Skeletal muscle satellite cell (primary cell): ENCODE results near the gene SNCG.
"Not testable (repeated sequence)": the region's sequence is repeated elsewhere in the genome, so short reads cannot be mapped to it uniquely, and the experiment has no call there.

ENCODE experiments used
- H3K27me3 ChIP-seq: 2 replicates; pipeline ENCODE4 v1.7.0; 2013; ENCODE audit warnings: low read length; ENCODE audit not compliant: control insufficient read depth, insufficient read depth
- H3K36me3 ChIP-seq: 2 replicates; pipeline ENCODE4 v1.7.0; 2013; ENCODE audit warnings: mild to moderate bottlenecking, control low read depth, low read length; ENCODE audit not compliant: insufficient read depth
- H3K4me1 ChIP-seq: 2 replicates; pipeline ENCODE4 v1.7.0; 2013; ENCODE audit warnings: low read length; ENCODE audit not compliant: control insufficient read depth, insufficient read depth
- H3K4me2 ChIP-seq: 2 replicates; pipeline ENCODE4 v1.7.0; 2013; ENCODE audit warnings: mild to moderate bottlenecking, low read length
- H3K4me3 ChIP-seq: 2 replicates; pipeline ENCODE4 v1.7.0; 2013; ENCODE audit warnings: low read length
- H3K9ac ChIP-seq: 2 replicates; pipeline ENCODE4 v1.7.0; 2013; ENCODE audit warnings: mild to moderate bottlenecking, low read depth, low read length, moderate library complexity
- H3K9me3 ChIP-seq: replicated peaks from 2 replicates; pipeline ENCODE4 v1.7.0; 2013; ENCODE audit warnings: mild to moderate bottlenecking, control low read depth, low read length

SNCG gene

GRCh38 chr10:86946213-86947155 is 11.9 kb upstream of the SNCG start:
- Histone ChIP-seq H3K36me3 (no peaks in the 10 kb centered on the region), H3K9ac (no peak overlapping the region), H3K9me3 (no peaks in the 10 kb centered on the region), H3K4me3 (no peak overlapping the region), H3K27me3 (peaks cover 9% of the 10 kb centered on the region), H3K4me2 (no peak overlapping the region), H3K4me1 (no peaks in the 10 kb centered on the region)

DNA sequence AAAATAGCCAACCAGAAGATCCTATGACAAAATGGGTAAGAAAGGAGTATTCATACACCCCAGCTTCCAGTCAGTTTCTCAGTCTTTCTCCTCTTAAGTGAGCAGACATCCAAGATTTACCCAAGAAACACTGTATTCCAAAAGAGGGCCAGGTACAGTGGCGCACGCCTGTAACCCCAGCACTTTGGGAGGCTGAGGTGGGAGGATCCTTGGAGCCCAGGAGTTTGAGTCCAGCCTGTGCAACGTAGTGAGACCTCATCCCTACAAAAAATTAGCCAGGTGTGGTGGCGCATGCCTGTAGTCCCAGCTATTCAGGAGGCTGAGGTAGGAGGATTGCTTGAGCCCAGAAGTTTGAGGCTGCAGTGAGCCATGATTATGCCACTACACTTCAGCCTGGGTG is 10.6 kb upstream of the SNCG start:
- not testable (repeated sequence) for H3K4me1 ChIP-seq, H3K27me3 ChIP-seq, H3K9me3 ChIP-seq, H3K4me3 ChIP-seq, H3K9ac ChIP-seq, H3K4me2 ChIP-seq, H3K36me3 ChIP-seq

- H3K4me1 ChIP-seq: peaks cover 8% of the 10 kb centered on the region
- H3K9ac ChIP-seq: no peak overlapping the region
- no peaks in the 10 kb centered on the region for H3K36me3 ChIP-seq
- peaks cover 9% of the 10 kb centered on the region for H3K27me3 ChIP-seq
- H3K4me3 ChIP-seq: no peak overlapping the region
- H3K4me2 ChIP-seq: no peak overlapping the region
- H3K9me3 ChIP-seq: no peaks in the 10 kb centered on the region
These were observed 8.1 kb upstream of the SNCG start for GRCh38 chr10:86950349-86950748.

DNA sequence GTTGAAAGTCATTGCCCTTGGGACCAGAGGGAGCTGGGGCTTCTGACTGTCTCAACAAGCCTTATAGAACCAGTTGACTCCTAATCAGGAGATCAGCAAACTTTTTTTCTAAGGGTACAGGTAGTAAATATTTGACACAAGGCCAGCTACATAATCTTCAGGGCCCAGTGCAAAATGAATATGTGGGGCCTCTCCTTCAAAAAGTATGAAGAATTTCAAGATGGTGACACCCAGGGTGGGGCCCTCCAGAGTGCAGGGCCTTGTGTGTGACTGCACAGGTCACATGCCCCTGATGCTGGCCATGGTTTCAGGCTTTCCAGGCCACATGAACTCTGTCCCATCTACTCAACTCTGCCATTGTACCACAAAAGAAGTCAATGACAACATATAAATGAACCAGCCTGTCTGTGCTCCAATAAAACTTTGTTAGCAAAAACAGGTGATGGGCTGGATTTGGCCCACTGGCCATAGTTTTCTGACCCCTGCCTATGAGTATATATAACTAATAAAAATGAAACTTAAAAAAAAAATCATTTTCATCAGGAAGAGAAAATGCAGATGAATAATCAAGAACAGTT is 7.1 kb upstream of the SNCG start:
- no peak overlapping the region for H3K4me2 ChIP-seq
- H3K27me3 ChIP-seq: peaks cover 7% of the 10 kb centered on the region
- H3K9ac ChIP-seq: no peak overlapping the region
- no peaks in the 10 kb centered on the region for H3K9me3 ChIP-seq
- H3K36me3 ChIP-seq: no peaks in the 10 kb centered on the region
- no peak overlapping the region for H3K4me3 ChIP-seq
- H3K4me1 ChIP-seq: peaks cover 8% of the 10 kb centered on the region

GRCh38 chr10:86952106-86952505 is 6.3 kb upstream of the SNCG start:
- H3K9me3 ChIP-seq: no peaks in the 10 kb centered on the region
- no peak overlapping the region for H3K4me3 ChIP-seq
- H3K4me1 ChIP-seq: peaks cover 8% of the 10 kb centered on the region
- H3K36me3 ChIP-seq: no peaks in the 10 kb centered on the region
- no peak overlapping the region for H3K9ac ChIP-seq
- H3K4me2 ChIP-seq: no peak overlapping the region
- no peaks in the 10 kb centered on the region for H3K27me3 ChIP-seq

- H3K9ac ChIP-seq, H3K27me3 ChIP-seq, H3K36me3 ChIP-seq, H3K4me3 ChIP-seq, H3K9me3 ChIP-seq, H3K4me1 ChIP-seq, H3K4me2 ChIP-seq: not testable (repeated sequence)
These were observed 5.7 kb upstream of the SNCG start for GRCh38 chr10:86952697-86953096.

DNA sequence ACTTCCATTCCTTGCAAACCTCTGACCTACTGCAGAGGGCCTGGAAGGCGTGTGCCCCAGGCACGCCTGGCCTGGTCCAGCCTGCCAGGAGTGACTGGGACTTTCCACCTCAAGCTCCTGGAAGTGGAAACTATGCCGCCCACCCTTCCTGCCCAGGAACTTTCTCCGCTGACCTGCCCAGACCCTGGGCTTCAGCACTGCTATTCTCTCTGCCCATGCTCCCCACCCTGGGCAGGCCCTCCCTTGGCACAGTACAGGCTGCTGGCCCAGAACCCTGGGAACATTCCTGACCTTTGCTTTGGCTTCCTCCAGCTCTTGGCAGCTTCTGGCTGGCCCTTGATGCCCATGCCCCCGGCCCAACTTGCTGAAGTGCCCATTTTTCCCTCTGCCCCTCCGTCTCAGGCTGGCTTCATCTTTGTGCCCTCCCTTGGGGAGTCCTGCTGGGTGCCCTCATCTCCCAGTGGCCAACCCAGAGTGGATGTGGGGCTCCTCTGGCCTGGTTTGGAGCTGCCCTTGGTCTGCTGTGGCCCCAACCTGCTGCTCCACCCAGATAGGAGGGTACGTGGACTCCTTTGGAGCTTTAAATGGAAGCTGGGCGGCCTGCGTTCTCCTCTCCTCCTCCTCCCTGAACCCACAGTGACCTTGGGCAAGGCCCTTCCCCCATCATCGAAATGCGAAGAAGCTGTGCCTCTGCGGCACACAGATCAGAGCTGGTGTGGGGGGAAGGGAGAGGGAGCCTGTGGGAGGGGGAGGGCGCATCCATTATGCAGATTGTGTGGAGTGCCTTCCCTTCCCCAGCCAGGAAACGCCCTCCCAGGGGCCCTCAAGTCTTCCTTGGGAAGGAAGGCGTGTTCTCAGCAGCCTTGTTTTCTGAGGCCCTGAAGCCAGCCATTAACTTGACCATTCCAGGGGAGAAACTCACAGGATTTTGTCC is 4.4 kb upstream of the SNCG start:
- H3K9me3 ChIP-seq: no peaks in the 10 kb centered on the region
- no peaks in the 10 kb centered on the region for H3K27me3 ChIP-seq
- no peak overlapping the region for H3K4me2 ChIP-seq
- H3K4me1 ChIP-seq: peaks cover 19% of the 10 kb centered on the region
- H3K4me3 ChIP-seq: no peak overlapping the region
- H3K9ac ChIP-seq: no peak overlapping the region
- H3K36me3 ChIP-seq: no peaks in the 10 kb centered on the region

DNA sequence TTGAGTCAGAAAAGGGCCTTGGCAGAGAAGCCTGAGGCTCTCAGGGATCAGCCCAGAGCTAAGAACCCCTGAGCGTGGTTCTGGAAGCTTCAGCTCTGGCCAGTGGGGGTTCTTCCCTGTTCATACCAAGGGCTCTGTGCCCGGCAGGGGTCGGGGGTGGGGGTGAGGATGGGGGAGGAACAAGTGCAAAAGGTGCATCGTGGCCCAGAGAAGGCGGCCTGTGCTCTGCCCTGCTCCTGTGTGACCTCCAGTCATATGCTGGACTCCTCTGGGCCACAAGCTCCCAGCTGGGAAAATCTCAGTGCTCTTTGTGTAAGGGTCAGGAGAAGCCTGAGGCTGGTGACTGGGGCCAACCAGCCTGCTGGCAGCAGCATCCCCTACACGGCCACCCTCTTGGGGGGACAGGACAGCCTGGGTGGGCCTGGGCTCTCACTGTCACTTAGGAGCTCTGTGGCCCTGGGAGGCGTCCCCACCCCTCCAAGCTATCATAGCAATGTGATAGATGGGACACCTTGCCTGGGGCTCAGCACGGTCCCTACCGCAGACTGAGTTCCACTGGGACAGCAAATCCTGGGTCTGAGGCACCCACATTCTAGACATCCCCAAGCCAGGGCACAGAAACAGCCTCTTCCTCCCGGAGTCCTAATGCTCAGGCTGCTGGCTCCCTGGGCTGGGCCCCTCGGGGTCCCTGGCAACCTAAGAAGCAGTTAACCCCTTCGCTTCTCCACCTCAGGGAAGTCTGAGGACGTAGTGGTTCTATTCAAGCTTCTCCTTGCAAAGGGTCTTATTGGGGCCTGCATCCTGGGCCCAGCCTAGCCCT is 3.5 kb upstream of the SNCG start:
- Histone ChIP-seq H3K27me3 (no peaks in the 10 kb centered on the region), H3K9me3 (no peaks in the 10 kb centered on the region), H3K4me3 (no peak overlapping the region), H3K9ac (no peak overlapping the region), H3K4me2 (no peak overlapping the region), H3K36me3 (no peaks in the 10 kb centered on the region), H3K4me1 (peaks cover 28% of the 10 kb centered on the region)

DNA sequence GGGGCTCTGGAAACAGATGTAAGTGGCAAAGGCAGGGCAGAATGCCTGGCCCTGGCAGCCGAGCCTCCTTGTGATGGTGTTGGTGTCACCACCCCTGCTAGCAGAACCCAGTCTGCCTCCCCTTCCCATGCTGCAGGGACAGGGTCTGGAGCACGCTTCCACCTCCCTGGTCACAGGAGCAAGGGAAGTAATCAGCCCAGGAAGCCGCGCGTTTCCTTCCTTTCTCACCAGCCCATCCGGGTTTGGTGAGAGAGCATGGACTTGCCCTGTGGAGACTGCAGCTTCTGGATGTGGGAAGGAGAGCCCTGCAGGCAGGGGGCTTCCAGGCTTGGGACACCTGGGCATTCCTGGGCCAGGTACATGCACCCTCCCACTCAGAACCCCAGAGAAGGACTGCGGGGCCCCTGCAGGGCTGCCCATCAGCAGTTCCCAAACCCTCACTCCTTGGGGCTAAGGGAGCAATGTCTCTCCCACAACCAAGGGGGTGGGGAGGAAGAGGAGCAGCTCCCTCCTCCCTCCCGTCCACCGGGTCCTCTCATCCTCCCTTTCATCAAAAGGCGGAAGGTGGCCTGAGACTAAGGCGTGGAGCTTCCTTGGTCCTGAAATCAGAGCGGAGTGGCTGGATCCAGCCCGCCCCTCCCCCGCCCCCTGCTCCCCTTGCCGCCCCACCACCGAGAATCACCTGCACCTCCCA is 2.8 kb upstream of the SNCG start:
- Histone ChIP-seq H3K4me3 (no peak overlapping the region), H3K27me3 (no peaks in the 10 kb centered on the region), H3K9ac (no peak overlapping the region), H3K4me1 (peaks cover 34% of the 10 kb centered on the region), H3K4me2 (no peak overlapping the region), H3K9me3 (no peaks in the 10 kb centered on the region), H3K36me3 (no peaks in the 10 kb centered on the region)

GRCh38 chr10:86956195-86956847 is 2.1 kb upstream of the SNCG start:
- Histone ChIP-seq H3K4me1 (peaks cover 41% of the 10 kb centered on the region), H3K4me3 (no peak overlapping the region), H3K27me3 (no peaks in the 10 kb centered on the region), H3K4me2 (no peak overlapping the region), H3K9ac (no peak overlapping the region), H3K36me3 (no peaks in the 10 kb centered on the region), H3K9me3 (no peaks in the 10 kb centered on the region)
